K562 (cell line): Measurements from ENCODE around the gene OXSR1. TPM values are rescaled to one million over a fixed set of nuclear protein-coding genes. Genes with fewer than 3 reads are reported as not detected.

Source experiments
- BCLAF1 ChIP-seq, 2 experiments: fragments of 450-650 bp in 1 of 2; IDR thresholded peaks; 2 replicates each; pipeline ENCODE4 v1.6.1; 2011 to 2017; ENCODE audit warnings: low read depth in 2 of 2, antibody characterized with exemption in 1 of 2, borderline replicate concordance in 1 of 2, low read length in 1 of 2, mild to moderate bottlenecking in 1 of 2, mixed read lengths in 1 of 2; ENCODE audit not compliant: control insufficient read depth in 1 of 2
- BDP1 ChIP-seq: IDR thresholded peaks from 3 replicates; pipeline ENCODE4 v1.6.1; 2011; ENCODE audit not compliant: insufficient read length, insufficient read depth
- BRF1 ChIP-seq: IDR thresholded peaks from 3 replicates; pipeline ENCODE4 v1.6.1; 2011; ENCODE audit warnings: borderline replicate concordance, mild to moderate bottlenecking; ENCODE audit not compliant: insufficient read length; ENCODE audit errors: extremely low read depth
- CBFA2T2 ChIP-seq: fragments of 450-650 bp; conservative IDR thresholded peaks from 2 replicates; pipeline ENCODE4 v1.6.1; 2017; ENCODE audit warnings: mild to moderate bottlenecking
- CHAMP1 ChIP-seq: fragments of 450-650 bp; IDR thresholded peaks from 2 replicates; pipeline ENCODE4 v1.6.1; 2016; ENCODE audit warnings: mild to moderate bottlenecking
- ELF2 ChIP-seq: fragments of 250-450 bp; sonication (Bioruptor Pico); IDR thresholded peaks from 2 replicates; pipeline ENCODE4 v1.5.0; 2021; ENCODE audit warnings: mild to moderate bottlenecking
- GABPB1 ChIP-seq: sonication (generic); formaldehyde crosslinking; IDR thresholded peaks from 2 replicates; pipeline ENCODE4 v1.8.0; 2022; ENCODE audit warnings: mild to moderate bottlenecking, missing genetic modification reagents
- HDAC2 ChIP-seq: fragments of 450-650 bp; IDR thresholded peaks from 2 replicates; pipeline ENCODE4 v1.6.1; 2016; ENCODE audit warnings: mild to moderate bottlenecking
- KAT2B ChIP-seq: IDR thresholded peaks from one replicate; pipeline ENCODE4 v1.6.1; 2012; ENCODE audit warnings: low read depth, mild to moderate bottlenecking, control low read depth, inconsistent platforms, low read length, moderate library complexity
- NEUROD1 ChIP-seq: fragments of 150-350 bp; IDR thresholded peaks from 2 replicates; pipeline ENCODE4 v1.6.1; 2014; ENCODE audit warnings: borderline replicate concordance, low read length, low read depth; ENCODE audit not compliant: partially characterized antibody
- NFRKB ChIP-seq: fragments of 450-650 bp; IDR thresholded peaks from 2 replicates; pipeline ENCODE4 v1.6.1; 2016; ENCODE audit warnings: low read depth
- PHF21A ChIP-seq: fragments of 450-650 bp; IDR thresholded peaks from 2 replicates; pipeline ENCODE4 v1.6.1; 2017; ENCODE audit warnings: low read depth, borderline replicate concordance
- SMAD4 ChIP-seq: fragments of 250-450 bp; sonication (Bioruptor Pico); conservative IDR thresholded peaks from 2 replicates; pipeline ENCODE4 v1.8.0; 2021; ENCODE audit warnings: inconsistent platforms, mild to moderate bottlenecking, moderate library complexity
- SNRNP70 ChIP-seq: fragments of 200-400 bp; formaldehyde crosslinking; optimal IDR thresholded peaks from 2 replicates; pipeline ENCODE3; 2017; ENCODE audit warnings: low read depth, low read length
- STAG1 ChIP-seq: sonication (generic); formaldehyde crosslinking; IDR thresholded peaks from 2 replicates; pipeline ENCODE4 v1.5.0; 2020; ENCODE audit warnings: missing genetic modification reagents, borderline replicate concordance
- TOE1 ChIP-seq, 2 experiments: fragments of 450-650 bp in 1 of 2; sonication (generic) in 1 of 2; formaldehyde crosslinking in 1 of 2; IDR thresholded peaks; 2 replicates each; pipeline versions ENCODE4 v1.7.1 to v1.8.0; 2016 to 2022; ENCODE audit warnings: borderline replicate concordance in 2 of 2, mild to moderate bottlenecking in 2 of 2, antibody characterized with exemption in 1 of 2, inconsistent platforms in 1 of 2, low read depth in 1 of 2, missing genetic modification reagents in 1 of 2, moderate library complexity in 1 of 2
- TRIM28 ChIP-seq: fragments of 450-650 bp; IDR thresholded peaks from 2 replicates; pipeline ENCODE4 v1.6.1; 2017
- TSHZ1 ChIP-seq: fragments of 250-450 bp; sonication (Bioruptor Pico); IDR thresholded peaks from 2 replicates; pipeline ENCODE4 v1.4.0; 2020; ENCODE audit warnings: mild to moderate bottlenecking, moderate library complexity
- ZNF316 ChIP-seq: fragments of 450-650 bp; IDR thresholded peaks from 2 replicates; pipeline ENCODE4 v1.6.1; 2016
- polyA plus RNA-seq, 8 experiments: library from polyadenylated mRNA; depleted of rRNA in 4 of 8; stranded (reverse) in 5 of 8; unstranded in 3 of 8; fragments of >200 nt; fragmentation: Nextera tagmentation in 2 of 8; fragmentation: Illumina TruSeq in 1 of 8; extraction: Ambion mirVana in 2 of 8; extraction: Trizol in 1 of 8; gene quantifications; 2 replicates each; pipeline versions ENCODE4 v1.2.1 to v1.2.3, GENCODE V29; 2011 to 2014; ENCODE audit warnings: inconsistent platforms in 1 of 8, missing spikeins in 1 of 8
- total RNA-seq, 7 experiments: library from RNA; depleted of rRNA in 6 of 7; stranded (reverse); fragments of >200 nt in 6 of 7; fragmentation: Illumina TruSeq in 2 of 7; extraction: Trizol in 2 of 7; gene quantifications; 2 replicates each; pipeline versions ENCODE4 v1.2.1 to v1.2.3, GENCODE V29; 2011 to 2021; ENCODE audit warnings: low replicate concordance in 1 of 7

The OXSR1 gene
- total and polyA plus RNA-seq, 9 of the 15 experiments (the other 6 are each of a cell fraction or from before 2014, with no cell fraction given): 15.7 to 87.6 (median 48.7) TPM

- TF ChIP-seq TOE1 (IDR thresholded peaks at IDR 0.05; ENCODE audit: borderline replicate concordance): 0 out of 2 replicates have a peak, but pooled peaks have one; percentile 50
- TF ChIP-seq TOE1 (CRISPR knock-in tag; IDR thresholded peaks at IDR 0.05; ENCODE audit: borderline replicate concordance, low read depth): no peak
- TF ChIP-seq CHAMP1: no peak
- no peak for TF ChIP-seq SNRNP70
- TF ChIP-seq KAT2B: no peak
- no peak for TF ChIP-seq BDP1
- TF ChIP-seq GABPB1 (CRISPR knock-in tag): peak; percentile 99
- peak; percentile 93; the same call in 1 of the 2 replicates for TF ChIP-seq NFRKB
- peak; percentile 8 for TF ChIP-seq TRIM28
- no peak for TF ChIP-seq PHF21A
- no peak for TF ChIP-seq TSHZ1 (CRISPR knock-in tag)
- no peak; the same call in none of the 2 replicates for TF ChIP-seq SMAD4 (CRISPR knock-in tag)
- TF ChIP-seq ZNF316: no peak
- peak; percentile 79 for TF ChIP-seq NEUROD1
- no peak for TF ChIP-seq BRF1
- peak; percentile 54; the same call in 1 of the 2 replicates for TF ChIP-seq ELF2 (CRISPR knock-in tag)
- TF ChIP-seq BCLAF1 (IDR thresholded peaks at IDR 0.05; ENCODE audit: borderline replicate concordance in 1 of 2, control insufficient read depth in 1 of 2, low read depth in 2 of 2, low read length in 1 of 2): 0 out of 4 replicates have a peak, but pooled peaks of 1 of the 2 experiments have one; percentile 16
- no peak; the same call in 1 of the 2 replicates for TF ChIP-seq HDAC2
- TF ChIP-seq CBFA2T2: no peak
- no peak for TF ChIP-seq STAG1 (CRISPR knock-in tag)
These were observed at the start of gene OXSR1 (continued) for GRCh38 chr3:38164952-38165721.
